GM21447 (cell line): Measurements from ENCODE around the gene ZNF621.
A peak's percentile ranks its signal among the peaks of the same experiment; 100 is the strongest.
"Not testable (repeated sequence)": the region's sequence is repeated elsewhere in the genome, so short reads cannot be mapped to it uniquely, and the experiment has no call there.

Source experiments
- ATAC-seq: cut with Tn5 transposase; IDR thresholded peaks from one replicate; pipeline ENCODE4 v1.9.1; 2021; ENCODE audit not compliant: unreplicated experiment

ZNF621 gene

DNA sequence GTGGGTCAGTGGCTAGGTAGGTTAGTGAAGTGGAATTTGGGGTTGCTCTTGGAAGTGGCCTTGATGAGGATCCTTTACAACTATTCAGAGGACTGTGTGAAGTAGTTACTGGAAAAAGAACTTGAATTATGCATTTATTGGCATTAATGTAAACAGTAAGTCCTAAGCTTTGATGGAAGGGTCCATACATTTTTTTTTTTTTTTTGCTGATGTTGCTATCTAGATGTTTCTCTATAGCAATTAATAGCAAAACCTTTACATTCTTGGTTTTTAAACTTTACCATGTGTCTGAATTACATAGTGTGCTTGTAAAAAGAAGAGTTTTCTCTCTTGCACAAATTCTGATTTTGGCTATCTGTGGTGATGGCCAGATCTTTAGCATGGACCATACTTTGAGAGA lies 9.5 kb downstream of the ZNF621 start:
- ATAC-seq, result no peak

DNA sequence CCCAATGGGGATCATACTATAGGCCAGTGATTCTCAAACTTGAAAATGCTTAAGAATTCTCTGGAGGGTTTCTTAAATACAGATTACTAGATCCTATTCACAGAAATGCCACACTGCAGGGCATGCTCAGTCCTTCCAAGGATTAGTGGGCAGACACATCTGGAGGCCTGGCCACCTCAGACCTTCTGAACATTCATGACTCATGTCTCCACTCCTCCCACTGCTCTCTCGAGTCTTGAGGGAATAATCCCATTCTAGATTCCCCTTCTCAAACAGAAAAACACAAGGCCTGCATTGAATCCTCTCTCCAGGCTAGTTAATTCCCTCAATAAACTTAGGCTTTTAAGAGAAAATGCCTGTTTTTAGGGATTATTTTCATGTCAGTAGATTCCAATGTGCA lies 22.1 kb downstream of the ZNF621 start:
- ATAC-seq, result no peak

DNA sequence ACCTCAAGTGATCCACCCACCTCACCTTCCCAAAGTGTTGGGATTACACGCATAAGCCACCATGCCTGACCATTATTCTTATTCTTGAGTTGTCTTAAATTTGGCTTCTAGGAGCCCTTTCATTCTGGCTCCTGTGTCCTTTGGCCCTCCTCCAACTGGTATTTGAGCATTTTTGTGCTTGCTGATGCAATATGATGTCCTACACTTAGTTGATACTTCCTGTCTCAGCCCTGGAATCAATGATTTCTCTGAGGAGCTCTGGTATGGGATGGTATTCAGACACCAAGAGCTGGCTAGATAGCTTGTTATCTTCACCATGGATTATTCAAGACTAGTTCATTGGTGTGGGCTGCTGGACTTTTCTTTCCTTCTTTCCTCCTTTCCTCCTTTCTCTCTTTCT lies 25.4 kb downstream of the ZNF621 start:
- no peak for ATAC-seq

DNA sequence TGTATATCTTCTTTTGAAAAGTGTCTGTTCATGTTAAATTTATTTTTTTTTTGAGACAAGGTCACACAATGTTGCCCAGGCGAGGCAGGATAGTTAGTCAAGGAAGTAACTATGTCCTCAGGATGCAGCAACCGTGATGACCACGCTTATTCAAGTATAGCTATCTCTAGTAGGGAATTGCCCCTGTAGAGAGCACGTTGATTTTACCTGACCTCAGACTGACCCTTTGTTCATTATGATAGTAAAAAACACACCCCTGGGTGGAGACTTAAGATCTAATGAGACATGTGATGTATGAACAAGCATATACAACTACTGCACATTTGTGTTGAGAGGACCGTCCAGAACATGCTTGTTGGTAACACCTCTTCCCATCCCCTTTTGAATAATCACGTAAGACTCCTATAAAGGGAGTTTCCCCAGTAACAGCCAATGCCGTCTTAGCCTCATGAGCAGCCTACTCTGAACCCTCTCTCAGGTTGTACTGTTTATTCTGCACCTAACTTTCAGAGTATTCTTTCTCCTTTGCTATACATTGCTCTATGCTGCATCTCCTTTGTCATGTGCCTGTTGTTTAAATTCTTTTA lies 32.9 kb downstream of the ZNF621 start:
- no peak for ATAC-seq

DNA sequence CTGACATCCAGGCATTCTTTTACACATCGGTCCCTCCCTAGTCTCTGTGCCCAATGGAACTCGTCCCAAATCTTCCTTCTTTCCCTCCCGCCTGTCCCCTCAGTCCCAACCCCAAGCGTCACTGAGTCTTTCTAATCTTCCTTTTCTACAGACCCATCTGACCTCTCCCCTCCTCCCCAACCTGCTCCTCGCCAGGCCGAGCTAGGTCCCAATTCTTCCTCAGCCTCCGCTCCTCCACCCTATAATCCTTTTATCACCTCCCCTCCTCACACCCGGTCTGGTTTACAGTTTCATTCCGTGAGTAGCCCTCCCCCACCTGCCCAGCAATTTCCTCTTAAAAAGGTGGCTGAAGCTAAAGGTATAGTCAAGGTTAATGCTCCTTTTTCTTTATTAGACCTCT lies 37.7 kb downstream of the ZNF621 start:
- ATAC-seq, result not testable (repeated sequence)

DNA sequence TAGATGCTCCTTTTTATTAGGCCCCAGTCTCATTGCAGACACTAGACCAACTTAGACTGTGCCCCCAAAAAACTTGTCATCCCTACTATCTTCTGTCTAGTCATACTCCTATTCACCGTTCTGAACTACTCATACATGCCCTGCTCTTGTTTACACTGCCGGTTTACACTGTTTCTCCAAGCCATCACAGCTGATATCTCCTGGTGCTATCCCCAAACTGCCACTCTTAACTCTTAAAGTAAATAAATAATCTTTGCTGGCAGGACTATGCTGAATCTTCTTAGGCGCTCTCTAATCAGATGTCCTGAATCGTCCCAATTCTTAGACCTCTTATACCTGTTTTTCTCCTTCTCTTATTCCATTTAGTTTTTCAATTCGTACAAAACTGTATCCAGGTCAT lies 40.9 kb downstream of the ZNF621 start:
- ATAC-seq, result not testable (repeated sequence)

DNA sequence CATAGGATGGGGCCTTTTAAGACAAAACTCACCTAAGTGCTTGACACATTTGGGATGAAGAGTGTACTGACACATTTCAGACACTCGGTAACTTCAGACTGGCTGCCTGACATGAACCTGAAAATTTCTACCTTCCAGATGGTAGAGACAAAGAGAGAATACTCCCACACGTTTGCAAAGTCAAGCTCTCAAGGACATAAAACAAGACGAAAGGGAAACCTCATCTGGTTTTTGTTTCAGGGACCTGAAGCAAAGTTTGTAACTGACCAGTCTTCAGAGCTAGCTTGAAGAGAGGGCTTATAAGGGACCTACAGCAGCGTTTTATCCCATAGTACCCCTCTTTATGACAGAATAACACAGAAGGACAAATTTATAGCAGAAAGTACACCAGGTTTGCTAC lies 41.9 kb downstream of the ZNF621 start:
- ATAC-seq, result no peak

DNA sequence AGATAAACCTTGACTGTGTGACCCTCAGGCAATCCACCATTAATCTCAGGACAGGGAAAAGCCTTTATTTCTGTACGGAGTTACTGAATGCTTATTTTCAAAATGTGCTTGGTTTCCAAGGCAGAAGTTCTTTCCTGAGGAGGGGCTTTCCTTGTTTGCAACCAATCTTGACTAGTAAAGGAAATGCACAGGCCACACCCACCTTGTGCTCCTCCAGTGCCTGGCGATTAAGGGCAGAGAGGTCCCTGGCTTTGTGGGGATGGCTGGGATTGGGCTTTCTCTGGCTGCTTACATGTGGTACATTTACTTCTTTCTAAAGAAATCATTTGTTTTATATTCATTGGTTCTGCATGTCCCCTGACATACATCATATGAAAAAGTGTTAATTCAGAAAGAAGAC lies 47.8 kb downstream of the ZNF621 start:
- no peak for ATAC-seq

DNA sequence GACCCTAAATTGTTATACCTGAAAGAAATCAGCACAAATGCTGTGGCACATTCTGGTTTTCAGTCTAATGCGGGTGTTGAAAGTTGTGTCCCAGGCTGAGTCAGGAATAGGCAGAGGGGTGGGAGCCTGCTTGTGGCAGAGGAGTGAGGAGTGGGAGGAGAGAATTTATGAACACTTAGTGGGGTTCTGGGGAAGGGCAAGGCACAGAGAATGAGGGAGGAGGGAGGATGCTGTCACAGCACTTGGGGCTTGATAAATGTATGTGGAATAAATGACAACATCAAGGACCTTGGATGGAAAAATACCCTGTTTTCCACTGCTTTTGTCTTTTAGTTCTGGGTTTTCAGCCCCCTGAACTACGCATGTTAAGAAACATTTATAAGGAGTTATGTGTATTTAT lies 49.3 kb downstream of the ZNF621 start:
- ATAC-seq, result no peak

DNA sequence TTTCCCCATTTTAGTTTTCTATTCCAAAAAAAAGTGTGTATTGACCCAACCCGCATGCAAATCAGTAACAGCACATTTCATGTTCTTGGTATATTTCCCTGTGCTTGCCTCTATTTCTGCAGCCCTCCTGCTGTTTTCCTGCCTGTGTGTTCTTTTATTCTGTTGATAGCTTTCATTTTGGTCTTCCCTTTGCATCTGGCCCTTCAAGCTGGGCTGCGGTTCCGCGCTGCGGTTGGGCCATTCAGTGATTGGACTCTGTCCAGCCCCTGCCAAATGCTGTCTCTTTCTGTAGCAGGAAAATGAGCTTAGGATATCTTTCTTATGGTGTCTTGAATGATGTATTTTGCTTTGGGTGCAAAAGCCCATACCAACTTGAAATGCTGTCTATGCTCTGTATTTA lies 49.9 kb downstream of the ZNF621 start:
- no peak for ATAC-seq

DNA sequence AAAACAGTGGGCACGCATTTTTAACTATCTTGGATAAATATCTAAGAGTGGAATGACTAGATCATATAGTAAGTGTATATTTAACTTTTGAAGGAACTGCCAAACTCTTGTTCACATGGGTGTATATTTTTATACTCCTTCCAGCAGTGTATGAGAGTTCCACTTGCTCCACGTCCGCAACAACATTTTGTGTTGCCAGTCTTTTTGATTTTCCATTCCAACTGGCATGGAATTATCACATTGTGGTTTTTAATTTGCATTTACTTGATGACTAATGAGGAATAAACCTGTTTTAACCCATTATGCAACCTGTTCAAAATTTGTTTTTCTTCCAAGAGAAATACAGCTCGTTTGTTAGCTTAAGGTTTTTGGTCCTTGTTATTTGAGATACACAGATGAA lies 51.6 kb downstream of the ZNF621 start:
- no peak for ATAC-seq

DNA sequence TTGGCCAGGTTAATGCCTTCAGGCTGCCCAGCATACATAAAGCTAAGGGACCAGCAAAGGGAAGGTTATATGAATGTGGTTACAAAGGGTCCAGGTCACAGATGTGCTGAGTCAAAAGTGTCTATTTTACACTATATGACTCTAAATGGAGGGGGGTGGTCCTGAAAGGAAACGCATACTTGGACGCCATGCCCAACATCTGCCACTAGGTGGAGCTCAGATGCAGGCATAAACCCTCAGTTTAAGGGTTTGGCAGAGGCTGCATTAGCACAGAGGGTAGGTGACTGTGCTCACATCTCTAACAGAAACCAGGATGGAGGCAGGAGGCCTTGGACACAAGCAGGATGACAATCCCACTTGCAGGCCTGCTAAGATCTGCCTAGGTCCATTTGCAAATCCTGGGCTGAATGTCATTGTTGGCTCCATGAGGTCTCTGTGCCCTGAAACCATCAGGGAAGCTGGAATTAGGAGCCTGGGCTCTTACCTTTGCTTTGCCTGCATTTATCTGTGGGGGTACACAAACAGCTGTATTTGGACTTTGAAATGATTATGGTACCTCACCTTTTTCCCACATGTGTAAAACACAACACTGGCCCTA lies 55.8 kb downstream of the ZNF621 start:
- ATAC-seq, result peak; percentile 58

DNA sequence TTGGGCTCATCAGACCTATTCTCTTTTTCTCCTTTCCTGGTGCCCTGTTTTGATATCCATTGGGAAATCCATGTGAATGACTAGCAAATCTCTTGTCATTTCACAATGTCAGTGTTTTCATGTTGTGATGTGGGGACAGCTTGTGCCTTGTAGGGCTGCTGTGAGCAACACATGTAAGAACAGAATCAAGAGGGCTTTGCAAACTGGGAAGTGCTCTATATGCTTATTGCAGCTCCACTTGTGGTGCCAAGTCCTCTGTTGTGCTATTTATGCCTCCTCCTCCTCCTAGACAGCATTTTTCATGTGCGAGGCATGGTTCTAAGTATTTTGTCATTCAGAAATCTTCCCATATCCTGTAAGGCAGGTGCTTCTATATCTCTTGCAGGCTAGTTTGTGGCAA lies 56.4 kb downstream of the ZNF621 start:
- ATAC-seq, result no peak

DNA sequence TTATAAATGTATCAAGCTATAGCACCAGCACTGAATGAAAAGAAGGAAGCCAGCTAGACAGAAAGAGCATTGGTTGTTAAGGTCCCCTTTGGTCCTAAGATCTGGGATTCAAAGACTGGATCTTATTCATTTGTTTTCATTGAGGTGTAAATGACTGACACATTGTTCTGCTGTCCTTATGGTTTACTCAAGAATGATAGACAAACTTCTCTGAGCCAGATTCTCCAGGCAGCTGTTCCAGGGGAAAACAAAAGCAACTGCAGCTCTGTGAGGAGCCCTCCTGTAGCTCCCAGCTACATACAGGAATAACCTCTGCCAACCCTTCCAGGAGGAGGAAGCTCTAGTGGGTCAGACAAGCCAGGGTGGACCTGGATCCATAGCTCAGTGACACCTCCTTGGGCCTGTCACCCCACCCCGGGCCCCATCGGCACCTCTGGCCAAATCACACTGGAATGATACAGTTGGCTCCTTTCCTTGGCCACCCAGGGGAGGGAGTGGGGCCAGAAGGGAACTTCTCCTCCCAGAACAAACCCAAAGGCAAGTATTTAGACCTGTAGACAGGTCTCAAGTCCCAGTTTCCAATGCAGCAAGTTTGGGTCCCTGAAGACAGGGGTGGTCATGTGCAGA lies 57.8 kb downstream of the ZNF621 start:
- ATAC-seq, result no peak

DNA sequence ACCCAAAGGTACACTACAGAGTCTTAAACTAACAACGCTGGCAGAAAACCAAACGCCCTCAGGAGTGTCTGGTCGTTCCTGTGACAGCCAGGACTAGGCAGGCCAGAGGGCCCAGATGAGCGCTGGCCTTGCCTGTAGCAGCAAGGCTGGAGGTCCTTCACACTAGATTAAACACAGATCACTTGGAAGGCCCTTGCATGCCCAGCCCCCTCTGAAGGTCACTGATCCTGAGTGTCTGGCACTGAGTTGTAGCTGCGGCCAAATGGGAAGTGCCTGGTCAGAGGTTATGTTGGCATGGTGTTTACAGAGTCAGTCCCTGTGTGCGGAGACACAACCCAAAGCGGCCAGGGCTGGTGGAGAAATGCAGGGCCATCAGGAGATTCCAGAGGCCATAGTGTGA lies 58.9 kb downstream of the ZNF621 start:
- ATAC-seq, result no peak

DNA sequence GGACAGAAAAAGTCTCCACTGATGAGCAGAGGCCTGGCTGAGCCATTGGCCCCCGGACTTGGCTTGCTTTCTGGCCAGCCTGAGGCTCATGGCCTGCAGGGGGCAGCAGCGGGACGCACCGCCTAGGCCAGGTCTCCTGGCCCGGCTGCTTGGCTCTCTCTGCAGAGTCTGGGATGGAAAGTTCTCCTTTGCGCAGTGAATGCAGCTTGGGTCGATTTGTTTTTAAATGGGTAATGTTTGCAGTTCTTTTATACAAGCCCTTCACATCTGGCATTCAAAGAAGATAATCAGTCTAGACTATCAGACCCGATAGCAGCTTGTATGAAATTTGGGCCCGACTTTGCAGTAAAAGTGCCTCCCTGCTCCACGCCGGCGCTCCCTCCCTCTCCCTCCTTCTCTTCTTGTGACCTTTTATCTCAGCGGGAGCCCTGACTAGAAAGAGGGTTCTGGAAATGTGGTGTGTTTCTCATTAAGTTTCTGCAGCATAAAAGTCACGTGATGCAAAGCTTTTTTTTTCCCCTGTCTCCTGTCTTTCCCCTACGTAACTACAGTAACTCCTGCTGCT lies 59.9 kb downstream of the ZNF621 start:
- no peak for ATAC-seq

DNA sequence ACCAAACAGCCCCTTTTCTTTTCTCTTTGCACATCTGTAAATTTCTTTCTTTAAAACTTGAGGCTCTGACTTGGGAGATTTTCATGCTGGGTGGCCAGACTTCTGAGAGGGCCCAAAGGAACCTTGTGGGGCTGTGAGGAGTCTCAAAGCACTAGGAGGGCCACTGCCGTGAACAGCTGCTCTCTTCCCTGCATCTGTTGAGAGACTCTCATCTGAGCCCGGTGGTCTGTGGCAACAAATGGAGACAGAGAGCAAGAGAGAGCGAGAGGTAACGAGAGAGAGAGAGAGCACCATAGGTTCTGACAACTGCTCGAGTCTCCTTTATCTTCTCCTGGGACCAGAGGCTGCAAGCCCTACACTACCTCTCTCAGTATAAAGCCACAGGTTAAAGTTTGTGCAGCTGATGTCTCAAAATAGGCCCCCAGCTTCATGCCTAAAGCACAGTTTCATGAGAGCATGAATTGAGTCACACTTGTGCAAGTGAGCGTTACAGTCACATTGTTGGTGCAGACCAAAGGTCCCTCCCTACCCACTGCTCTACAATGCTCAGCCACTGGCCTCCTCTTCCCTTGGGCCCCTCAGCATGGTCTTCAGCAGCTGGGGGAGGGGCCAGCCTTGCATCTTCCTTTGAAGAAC lies 60.7 kb downstream of the ZNF621 start:
- no peak for ATAC-seq

DNA sequence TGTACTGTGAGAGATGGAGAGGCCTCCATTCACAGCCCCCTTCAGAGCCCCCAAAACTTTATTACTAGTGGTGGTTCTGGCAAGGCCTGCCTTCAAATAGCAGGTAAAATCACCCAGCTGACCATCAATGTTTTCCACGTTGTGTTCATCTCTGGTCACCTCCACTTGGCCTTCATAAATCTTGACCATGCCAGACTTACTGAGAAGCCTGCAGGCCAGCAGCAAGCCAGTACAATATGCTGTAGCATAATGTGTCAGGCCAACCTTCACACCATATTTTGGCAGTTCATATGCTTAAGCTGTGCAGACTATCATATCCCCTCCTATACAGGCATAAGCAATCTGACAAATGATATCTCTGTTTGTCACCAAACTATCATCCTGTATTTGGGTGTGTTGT lies 62.1 kb downstream of the ZNF621 start:
- no peak for ATAC-seq

DNA sequence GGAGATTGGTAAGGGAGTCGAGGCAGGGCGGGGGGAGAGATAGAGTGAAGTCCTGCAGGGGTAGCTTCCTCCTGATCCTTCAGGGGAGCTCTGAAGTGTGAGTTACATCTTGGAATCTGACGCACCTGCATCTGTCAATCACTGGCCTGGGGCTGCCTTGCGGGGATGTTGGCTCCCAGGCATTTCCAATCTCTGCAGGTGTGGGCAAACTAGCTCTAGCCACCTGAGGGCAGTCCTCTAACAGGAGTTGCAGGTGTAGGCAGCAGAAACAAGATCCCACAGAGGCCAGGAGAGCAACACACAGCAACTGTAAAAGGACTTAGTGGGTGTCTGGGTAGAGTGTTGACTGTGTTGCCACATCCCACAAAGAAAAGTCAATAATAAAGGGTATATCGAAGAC lies 63.6 kb downstream of the ZNF621 start:
- ATAC-seq, result no peak
